Parathyroid adenoma (tissue), 2 donors: ENCODE measurements around the gene TMEM202.

Experiments
- H2AFZ ChIP-seq: fragments of 300-600 bp; sonication (generic); one replicate; pipeline ENCODE4 v1.7.0; 2017; ENCODE audit warnings: antibody characterized with exemption, mild to moderate bottlenecking
- H3K27ac ChIP-seq: fragments of 300-600 bp; sonication (generic); one replicate; pipeline ENCODE4 v1.7.0; 2017
- H3K27me3 ChIP-seq: fragments of 300-600 bp; sonication (generic); one replicate; pipeline ENCODE4 v1.7.0; 2017; ENCODE audit warnings: low read length; ENCODE audit not compliant: control insufficient read depth, insufficient read depth
- H3K36me3 ChIP-seq: fragments of 300-600 bp; sonication (generic); one replicate; pipeline ENCODE4 v1.7.0; 2017; ENCODE audit warnings: low read length; ENCODE audit not compliant: control insufficient read depth, insufficient read depth
- H3K4me1 ChIP-seq: fragments of 300-600 bp; sonication (generic); one replicate; pipeline ENCODE4 v1.7.0; 2017; ENCODE audit warnings: control low read depth
- H3K4me2 ChIP-seq: fragments of 300-600 bp; sonication (generic); one replicate; pipeline ENCODE4 v1.7.0; 2017; ENCODE audit warnings: low read length
- H3K4me3 ChIP-seq: fragments of 300-600 bp; sonication (generic); one replicate; pipeline ENCODE4 v1.7.0; 2017; ENCODE audit warnings: low read depth, low read length
- H3K79me2 ChIP-seq: fragments of 300-600 bp; sonication (generic); one replicate; pipeline ENCODE4 v1.7.0; 2017; ENCODE audit warnings: control low read depth
- H3K9ac ChIP-seq: fragments of 300-600 bp; sonication (generic); one replicate; pipeline ENCODE4 v1.7.0; 2017; ENCODE audit warnings: mild to moderate bottlenecking
- H3K9me3 ChIP-seq: fragments of 300-600 bp; sonication (generic); one replicate; pipeline ENCODE4 v1.7.0; 2017; ENCODE audit warnings: low read length; ENCODE audit not compliant: control insufficient read depth
- TF ChIP-seq, protein P1 (sequence below): fragments of 300-600 bp; sonication (generic); IDR thresholded peaks from one replicate; pipeline ENCODE4 v1.7.0; 2017; ENCODE audit warnings: antibody characterized with exemption, mild to moderate bottlenecking
- donor health status: primary hyperparathyroidism.

TMEM202 gene

DNA sequence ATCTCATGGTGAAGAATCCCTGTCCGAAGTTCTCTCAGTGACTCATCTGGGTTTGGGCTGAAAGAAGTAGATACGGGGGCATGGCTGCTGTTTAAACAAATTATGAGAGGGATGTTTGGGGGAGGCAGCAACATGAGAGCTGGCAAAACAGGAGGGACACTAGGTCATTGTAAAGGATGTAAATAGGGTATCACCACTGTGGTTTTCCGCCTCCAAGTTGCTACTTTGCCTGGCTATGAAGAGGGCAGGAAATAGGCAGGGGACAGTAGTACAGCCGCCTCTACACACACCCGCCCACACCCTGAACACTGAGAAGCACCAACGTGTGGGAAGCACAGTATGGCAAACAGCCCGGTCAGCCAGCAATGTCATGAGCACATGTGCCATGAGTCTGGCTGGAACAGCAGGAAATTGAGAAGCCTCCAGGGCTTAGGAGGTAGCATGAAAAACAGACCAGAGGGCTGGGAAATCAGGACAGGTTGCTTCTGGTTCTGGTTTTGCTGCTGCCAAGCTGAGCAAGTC lies 39.4 kb upstream of the TMEM202 start:
- H3K4me2 ChIP-seq: no peak overlapping the region
- H3K27me3 ChIP-seq: no peaks in the 10 kb centered on the region
- peaks cover 4% of the 10 kb centered on the region for H3K79me2 ChIP-seq
- H2AFZ ChIP-seq: no peak overlapping the region
- H3K27ac ChIP-seq: no peak overlapping the region
- no peaks in the 10 kb centered on the region for H3K36me3 ChIP-seq
- peaks cover 2% of the 10 kb centered on the region for H3K4me1 ChIP-seq
- H3K9ac ChIP-seq: no peak overlapping the region
- TF ChIP-seq, protein P1, sequence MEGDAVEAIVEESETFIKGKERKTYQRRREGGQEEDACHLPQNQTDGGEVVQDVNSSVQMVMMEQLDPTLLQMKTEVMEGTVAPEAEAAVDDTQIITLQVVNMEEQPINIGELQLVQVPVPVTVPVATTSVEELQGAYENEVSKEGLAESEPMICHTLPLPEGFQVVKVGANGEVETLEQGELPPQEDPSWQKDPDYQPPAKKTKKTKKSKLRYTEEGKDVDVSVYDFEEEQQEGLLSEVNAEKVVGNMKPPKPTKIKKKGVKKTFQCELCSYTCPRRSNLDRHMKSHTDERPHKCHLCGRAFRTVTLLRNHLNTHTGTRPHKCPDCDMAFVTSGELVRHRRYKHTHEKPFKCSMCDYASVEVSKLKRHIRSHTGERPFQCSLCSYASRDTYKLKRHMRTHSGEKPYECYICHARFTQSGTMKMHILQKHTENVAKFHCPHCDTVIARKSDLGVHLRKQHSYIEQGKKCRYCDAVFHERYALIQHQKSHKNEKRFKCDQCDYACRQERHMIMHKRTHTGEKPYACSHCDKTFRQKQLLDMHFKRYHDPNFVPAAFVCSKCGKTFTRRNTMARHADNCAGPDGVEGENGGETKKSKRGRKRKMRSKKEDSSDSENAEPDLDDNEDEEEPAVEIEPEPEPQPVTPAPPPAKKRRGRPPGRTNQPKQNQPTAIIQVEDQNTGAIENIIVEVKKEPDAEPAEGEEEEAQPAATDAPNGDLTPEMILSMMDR: no peak
- H3K4me3 ChIP-seq: no peak overlapping the region
- no peaks in the 10 kb centered on the region for H3K9me3 ChIP-seq

DNA sequence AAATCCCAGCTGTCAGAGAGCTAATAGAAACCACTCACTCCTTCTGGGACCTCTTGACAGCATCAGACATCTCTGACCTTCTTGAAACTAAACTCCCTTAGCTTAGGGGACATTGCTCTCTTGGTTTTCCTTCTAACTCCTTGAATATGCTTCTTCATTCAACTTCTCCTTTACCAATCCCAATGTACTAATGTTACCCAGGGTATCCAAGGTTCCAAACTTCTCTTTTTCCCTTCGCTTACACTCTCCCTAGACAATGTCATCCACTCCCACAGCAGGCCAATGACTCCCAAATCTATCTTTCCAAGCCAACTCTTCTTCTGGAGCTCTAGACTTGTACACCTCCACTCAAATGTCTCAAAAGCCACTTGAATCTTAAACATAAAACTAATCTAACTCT lies 36.9 kb upstream of the TMEM202 start:
- Histone ChIP-seq H3K9me3 (no peaks in the 10 kb centered on the region), H3K4me1 (peaks cover 2% of the 10 kb centered on the region), H3K36me3 (no peaks in the 10 kb centered on the region), H3K4me3 (no peak overlapping the region), H2AFZ (no peak overlapping the region), H3K9ac (no peak overlapping the region), H3K4me2 (no peak overlapping the region), H3K27ac (no peak overlapping the region), H3K27me3 (no peaks in the 10 kb centered on the region), H3K79me2 (peaks cover 4% of the 10 kb centered on the region)
- TF ChIP-seq, protein P1: no peak

DNA sequence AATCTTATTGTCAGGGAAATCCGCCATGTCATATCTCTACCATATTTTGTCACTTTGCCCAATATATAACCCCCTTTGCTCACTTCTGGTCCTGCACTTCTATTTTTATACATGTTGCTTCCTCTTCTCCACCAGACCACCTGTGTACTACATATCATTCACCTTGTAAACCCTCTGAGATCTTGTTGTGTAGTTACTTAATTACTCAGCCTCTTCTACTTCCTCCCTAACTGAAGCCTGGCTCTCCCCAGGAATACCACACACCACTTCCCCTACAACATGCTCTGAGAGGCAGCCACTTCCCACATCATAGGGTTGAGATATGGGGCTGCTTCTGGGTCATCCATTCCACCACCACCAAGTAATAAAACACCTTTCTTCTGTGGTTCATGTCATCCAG lies 32.3 kb upstream of the TMEM202 start:
- no peaks in the 10 kb centered on the region for H3K9me3 ChIP-seq
- H3K27ac ChIP-seq: no peak overlapping the region
- no peaks in the 10 kb centered on the region for H3K36me3 ChIP-seq
- peaks cover 15% of the 10 kb centered on the region for H3K79me2 ChIP-seq
- TF ChIP-seq, protein P1: no peak
- H3K9ac ChIP-seq: no peak overlapping the region
- H2AFZ ChIP-seq: no peak overlapping the region
- H3K4me2 ChIP-seq: no peak overlapping the region
- H3K4me3 ChIP-seq: no peak overlapping the region
- H3K4me1 ChIP-seq: no peaks in the 10 kb centered on the region
- H3K27me3 ChIP-seq: no peaks in the 10 kb centered on the region

DNA sequence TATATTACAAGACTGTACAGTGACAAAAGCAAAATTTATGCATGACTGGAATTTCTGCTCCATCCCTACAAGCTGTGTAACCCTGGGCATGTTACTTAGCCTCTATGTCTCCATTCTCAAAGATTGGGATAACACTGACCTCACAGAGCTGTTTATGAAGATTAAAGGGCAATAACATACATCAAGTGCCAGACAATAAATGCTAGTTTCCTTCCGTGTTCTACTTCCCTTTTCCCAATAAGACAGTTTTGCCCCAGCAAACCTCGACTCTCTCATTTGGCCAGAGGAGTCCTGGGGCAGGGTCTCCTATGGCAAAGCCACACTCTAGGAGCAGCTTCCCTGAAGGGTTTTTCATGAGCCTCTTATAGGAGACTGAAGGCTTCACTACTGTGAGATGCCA lies 29.8 kb upstream of the TMEM202 start:
- Histone ChIP-seq H3K4me1 (no peaks in the 10 kb centered on the region), H3K79me2 (peaks cover 13% of the 10 kb centered on the region), H2AFZ (no peak overlapping the region), H3K9ac (no peak overlapping the region), H3K36me3 (no peaks in the 10 kb centered on the region), H3K4me3 (no peak overlapping the region), H3K27me3 (no peaks in the 10 kb centered on the region), H3K27ac (no peak overlapping the region), H3K4me2 (no peak overlapping the region), H3K9me3 (no peaks in the 10 kb centered on the region)
- TF ChIP-seq, protein P1: no peak

DNA sequence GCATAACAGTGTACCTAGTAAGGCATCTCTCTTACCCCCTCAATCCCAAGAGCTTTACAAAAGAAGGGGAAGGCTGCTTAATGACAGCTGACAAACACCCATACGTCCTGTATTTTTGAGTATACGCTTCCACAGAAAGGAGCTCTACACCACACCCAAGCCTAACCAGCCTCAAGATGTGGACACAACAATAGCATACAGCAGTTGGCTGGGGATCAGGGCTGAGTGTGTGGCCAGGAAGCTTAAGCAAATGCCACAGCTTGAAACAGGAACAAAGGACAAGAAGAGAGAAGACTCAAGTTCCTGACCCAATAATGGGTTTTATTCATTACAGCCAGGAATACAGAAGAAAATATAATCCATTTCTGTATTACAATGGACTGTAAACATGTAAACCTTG lies 29.2 kb upstream of the TMEM202 start:
- H3K9me3 ChIP-seq: no peaks in the 10 kb centered on the region
- no peaks in the 10 kb centered on the region for H3K27me3 ChIP-seq
- H3K27ac ChIP-seq: no peak overlapping the region
- no peak overlapping the region for H3K9ac ChIP-seq
- no peaks in the 10 kb centered on the region for H3K36me3 ChIP-seq
- no peak overlapping the region for H3K4me3 ChIP-seq
- H3K4me2 ChIP-seq: no peak overlapping the region
- H2AFZ ChIP-seq: no peak overlapping the region
- no peaks in the 10 kb centered on the region for H3K4me1 ChIP-seq
- TF ChIP-seq, protein P1: no peak
- peaks cover 13% of the 10 kb centered on the region for H3K79me2 ChIP-seq
